Liver (tissue), 9 donors: ENCODE measurements around the gene KLF13. TPM values are rescaled to one million over a fixed set of nuclear protein-coding genes. Genes with fewer than 3 reads are reported as not detected.

Source experiments
- DNase-seq: peaks from one replicate; pipeline ENCODE4 v3.0.0-alpha.2; 2017; ENCODE audit warnings: low spot score
- H3K27ac ChIP-seq, 2 donors: one replicate each; pipeline ENCODE4 v1.7.0; 2013; ENCODE audit warnings: inconsistent platforms in 2 of 2, low read length in 2 of 2, control low read depth in 1 of 2, low read depth in 1 of 2, mild to moderate bottlenecking in 1 of 2
- H3K27me3 ChIP-seq, 4 donors: one replicate each; pipeline versions ENCODE4 v1.6.1 to v1.7.0; 2013; ENCODE audit warnings: low read length in 3 of 4, inconsistent platforms in 1 of 4, mild to moderate bottlenecking in 1 of 4, moderate library complexity in 1 of 4; ENCODE audit not compliant: control insufficient read depth in 4 of 4, insufficient read depth in 4 of 4
- H3K36me3 ChIP-seq, 4 donors: one replicate each; pipeline versions ENCODE4 v1.6.1 to v1.7.0; 2013; ENCODE audit warnings: low read length in 3 of 4, mild to moderate bottlenecking in 3 of 4, low read depth in 1 of 4, moderate library complexity in 1 of 4; ENCODE audit not compliant: control insufficient read depth in 4 of 4, insufficient read depth in 3 of 4
- H3K4me1 ChIP-seq, 4 donors: one replicate each; pipeline versions ENCODE4 v1.6.1 to v1.7.0; 2013; ENCODE audit warnings: low read length in 3 of 4, mild to moderate bottlenecking in 3 of 4, moderate library complexity in 1 of 4; ENCODE audit not compliant: control insufficient read depth in 4 of 4, insufficient read depth in 4 of 4
- H3K4me3 ChIP-seq, 3 donors: one replicate each; pipeline versions ENCODE4 v1.6.1 to v1.7.0; 2013; ENCODE audit warnings: low read length in 3 of 3, control low read depth in 1 of 3, low read depth in 1 of 3, mild to moderate bottlenecking in 1 of 3
- H3K9ac ChIP-seq, 2 donors: one replicate each; pipeline ENCODE4 v1.7.0; 2013; ENCODE audit warnings: low read length in 2 of 2, mild to moderate bottlenecking in 2 of 2, moderate library complexity in 2 of 2, control low read depth in 1 of 2, low read depth in 1 of 2
- H3K9me3 ChIP-seq, 4 donors: one replicate each; pipeline versions ENCODE4 v1.6.1 to v1.7.0; 2013; ENCODE audit warnings: low read length in 3 of 4; ENCODE audit not compliant: control insufficient read depth in 4 of 4
- ATF3 ChIP-seq: IDR thresholded peaks from 2 replicates; pipeline ENCODE4 v1.6.1; 2016; ENCODE audit warnings: antibody characterized with exemption
- CTCF ChIP-seq: fragments of 150-350 bp; IDR thresholded peaks from 2 replicates; pipeline ENCODE4 v1.5.1; 2017; ENCODE audit warnings: improper control_type of control experiment, low read depth, low read length; ENCODE audit not compliant: missing input control
- EGR1 ChIP-seq, 2 donors: IDR thresholded peaks; 2 replicates each; pipeline ENCODE4 v1.6.1; 2016 to 2018; ENCODE audit warnings: antibody characterized with exemption in 2 of 2, low read depth in 2 of 2
- FOXA1 ChIP-seq: IDR thresholded peaks from 2 replicates; pipeline ENCODE4 v1.6.1; 2016; ENCODE audit warnings: antibody characterized with exemption
- FOXA2 ChIP-seq: IDR thresholded peaks from 2 replicates; pipeline ENCODE4 v1.6.1; 2016; ENCODE audit warnings: antibody characterized with exemption
- GABPA ChIP-seq, 2 donors: IDR thresholded peaks in 1 of 2; conservative IDR thresholded peaks in 1 of 2; 2 replicates each; pipeline ENCODE4 v1.6.1; 2016; ENCODE audit warnings: antibody characterized with exemption in 2 of 2, mild to moderate bottlenecking in 1 of 2, moderate library complexity in 1 of 2
- HNF4A ChIP-seq, 2 donors: conservative IDR thresholded peaks; 2 replicates each; pipeline ENCODE4 v1.6.1; 2016; ENCODE audit warnings: antibody characterized with exemption in 2 of 2, mild to moderate bottlenecking in 2 of 2
- HNF4G ChIP-seq: IDR thresholded peaks from 2 replicates; pipeline ENCODE4 v1.6.1; 2016; ENCODE audit warnings: antibody characterized with exemption
- MAX ChIP-seq: IDR thresholded peaks from 2 replicates; pipeline ENCODE4 v1.6.1; 2016; ENCODE audit warnings: antibody characterized with exemption
- NR2F2 ChIP-seq: IDR thresholded peaks from 2 replicates; pipeline ENCODE4 v1.6.1; 2016; ENCODE audit warnings: antibody characterized with exemption
- REST ChIP-seq: IDR thresholded peaks from 2 replicates; pipeline ENCODE4 v1.6.1; 2016; ENCODE audit warnings: antibody characterized with exemption, mild to moderate bottlenecking
- RXRA ChIP-seq, 2 donors: IDR thresholded peaks; 2 replicates each; pipeline ENCODE4 v1.6.1; 2017 to 2018; ENCODE audit warnings: antibody characterized with exemption in 2 of 2, mild to moderate bottlenecking in 1 of 2
- SP1 ChIP-seq: IDR thresholded peaks from 2 replicates; pipeline ENCODE4 v1.6.1; 2018; ENCODE audit warnings: antibody characterized with exemption, mild to moderate bottlenecking
- TAF1 ChIP-seq: conservative IDR thresholded peaks from 2 replicates; pipeline ENCODE4 v1.6.1; 2016; ENCODE audit warnings: antibody characterized with exemption, mild to moderate bottlenecking
- YY1 ChIP-seq: IDR thresholded peaks from 2 replicates; pipeline ENCODE4 v1.6.1; 2016; ENCODE audit warnings: antibody characterized with exemption, mild to moderate bottlenecking
- ZBTB33 ChIP-seq: IDR thresholded peaks from 2 replicates; pipeline ENCODE4 v1.6.1; 2016; ENCODE audit warnings: antibody characterized with exemption
- WGBS: extraction: QIAGEN DNeasy Blood & Tissue Kit; methylation state at CpG from one replicate; pipeline ENCODE4 v1.1.7; 2013; 5-methylcytosine and 5-hydroxymethylcytosine counted together
- polyA plus RNA-seq, 2 donors: library from polyadenylated mRNA; stranded (reverse) in 1 of 2; unstranded in 1 of 2; fragments of 200-250 nt in 1 of 2; fragments of >200 nt in 1 of 2; fragmentation: Nextera tagmentation in 1 of 2; extraction: Ambion mirVana in 1 of 2; gene quantifications; one replicate each; pipeline versions ENCODE4 v1.2.1 to v1.2.3, GENCODE V29; 2013 to 2015
- total RNA-seq, 2 donors: library from RNA; depleted of rRNA; stranded (reverse); fragments of >200 nt; gene quantifications; one replicate each; pipeline ENCODE4 v1.2.3, GENCODE V29; 2014
- donor health status: healthy.
- donor health status: healthy.
- donor health status: healthy.
- donor health status: healthy.
- donor health status: healthy.

The KLF13 gene
- total and polyA plus RNA-seq, 4 donors: 17.4 to 77.1 (median 57.5) TPM

- WGBS: 60% methylated on average over 15 of the region's 15 CpGs
- no peaks in the 10 kb centered on the region for H3K9me3 ChIP-seq
- TF ChIP-seq ZBTB33: no peak
- TF ChIP-seq ATF3: no peak
- no peak for TF ChIP-seq SP1
- TF ChIP-seq NR2F2: no peak
- TF ChIP-seq FOXA1: no peak
- no peak for TF ChIP-seq MAX
- no peak for TF ChIP-seq RXRA (IDR thresholded peaks at IDR 0.05)
- TF ChIP-seq HNF4A (conservative IDR thresholded peaks at IDR 0.05): no peak
- TF ChIP-seq YY1: no peak
- TF ChIP-seq REST: no peak
- H3K27me3 ChIP-seq: no peaks in the 10 kb centered on the region
- no peak for DNase-seq
- peak overlapping the region in 1 of 2 donors; percentile 95 for H3K27ac ChIP-seq
- H3K4me1 ChIP-seq: peaks cover 24 to 59% (median 51%) of the 10 kb centered on the region in 4 donors
- no peak overlapping the region for H3K9ac ChIP-seq
- peak overlapping the region in 1 of 3 donors; percentile 86 for H3K4me3 ChIP-seq
- no peaks in the 10 kb centered on the region for H3K36me3 ChIP-seq
Measured at GRCh38 chr15:31329640-31330010, 3.0 kb downstream of the KLF13 start.

GRCh38 chr15:31330111-31330785 lies 3.6 kb downstream of the KLF13 start:
- Histone ChIP-seq H3K27me3 (no peaks in the 10 kb centered on the region), H3K27ac (no peak overlapping the region), H3K4me1 (peaks cover 27 to 59% (median 51%) of the 10 kb centered on the region in 4 donors), H3K4me3 (no peak overlapping the region), H3K36me3 (no peaks in the 10 kb centered on the region), H3K9ac (no peak overlapping the region), H3K9me3 (no peaks in the 10 kb centered on the region)
- no peak for TF ChIP-seq CTCF
- TF ChIP-seq ATF3: no peak
- TF ChIP-seq ZBTB33: no peak
- TF ChIP-seq RXRA (IDR thresholded peaks at IDR 0.05): no peak
- no peak for TF ChIP-seq HNF4G
- TF ChIP-seq HNF4A (conservative IDR thresholded peaks at IDR 0.05): no peak
- TF ChIP-seq FOXA1: no peak
- TF ChIP-seq GABPA (IDR thresholded peaks at IDR 0.05 in 1 of 2, conservative IDR thresholded peaks at IDR 0.05 in 1 of 2): no peak
- no peak for TF ChIP-seq YY1
- TF ChIP-seq EGR1 (IDR thresholded peaks at IDR 0.05; ENCODE audit: low read depth in 2 of 2): no peak
- no peak for TF ChIP-seq FOXA2
- TF ChIP-seq TAF1: no peak
- WGBS: 73% methylated on average over 10 of the region's 10 CpGs
- DNase-seq: no peak
